ENCODE data around the gene LECT2.

The LECT2 gene

GRCh38 chr5:135977375-135977928 lies 22.7 kb upstream of the LECT2 start:
- no peak for DNase-seq

DNA sequence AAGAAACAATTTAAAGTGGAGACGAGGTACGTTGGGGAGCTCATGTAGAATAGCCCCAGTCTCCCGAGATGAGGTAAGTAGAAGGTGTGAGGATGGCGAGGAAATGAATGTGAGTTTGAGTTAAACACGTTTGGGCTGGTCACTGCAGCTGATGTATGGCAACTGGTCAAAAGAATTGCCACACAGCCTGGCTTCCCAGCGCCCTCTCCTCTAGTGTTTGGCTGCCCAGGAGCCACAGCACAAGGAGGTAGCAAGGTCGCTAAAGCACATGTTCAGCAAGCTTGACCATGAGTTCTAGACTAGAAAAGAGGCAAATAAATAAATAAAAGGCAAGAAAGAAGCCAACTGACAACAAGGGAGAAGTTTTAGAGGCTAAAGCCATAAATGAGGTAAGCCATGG lies 21.4 kb upstream of the LECT2 start:
- no peak for DNase-seq

- no peak for DNase-seq
Observed at GRCh38 chr5:135975122-135975521, 20.3 kb upstream of the LECT2 start.

DNA sequence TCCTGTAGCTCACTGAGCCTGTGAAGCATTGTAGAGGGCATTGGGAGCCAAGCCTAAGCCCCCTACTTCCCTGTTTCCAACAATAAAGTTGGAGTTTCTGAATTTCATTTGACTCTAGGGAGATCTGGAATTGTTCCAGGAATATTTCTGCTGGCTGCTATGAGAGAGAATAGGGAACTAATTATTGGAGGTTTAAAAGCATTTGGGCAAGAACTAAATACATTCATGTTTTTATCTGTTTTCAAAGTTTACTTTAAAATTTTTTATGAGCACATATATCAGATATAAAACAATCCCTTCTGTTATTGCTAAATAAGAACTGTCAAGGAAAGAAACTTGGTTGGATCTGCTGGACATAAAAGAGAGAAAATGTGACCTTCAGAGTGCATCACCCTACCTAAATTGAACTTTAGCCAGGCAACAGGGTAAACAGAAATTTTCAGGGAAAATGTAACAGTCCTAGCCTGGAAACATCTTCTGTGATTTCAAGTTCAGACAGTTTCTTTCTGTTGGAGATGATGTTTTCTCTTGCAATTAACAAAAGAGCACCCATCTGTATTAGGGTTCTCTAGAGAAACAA lies 19.3 kb upstream of the LECT2 start:
- DNase-seq, result no peak

DNA sequence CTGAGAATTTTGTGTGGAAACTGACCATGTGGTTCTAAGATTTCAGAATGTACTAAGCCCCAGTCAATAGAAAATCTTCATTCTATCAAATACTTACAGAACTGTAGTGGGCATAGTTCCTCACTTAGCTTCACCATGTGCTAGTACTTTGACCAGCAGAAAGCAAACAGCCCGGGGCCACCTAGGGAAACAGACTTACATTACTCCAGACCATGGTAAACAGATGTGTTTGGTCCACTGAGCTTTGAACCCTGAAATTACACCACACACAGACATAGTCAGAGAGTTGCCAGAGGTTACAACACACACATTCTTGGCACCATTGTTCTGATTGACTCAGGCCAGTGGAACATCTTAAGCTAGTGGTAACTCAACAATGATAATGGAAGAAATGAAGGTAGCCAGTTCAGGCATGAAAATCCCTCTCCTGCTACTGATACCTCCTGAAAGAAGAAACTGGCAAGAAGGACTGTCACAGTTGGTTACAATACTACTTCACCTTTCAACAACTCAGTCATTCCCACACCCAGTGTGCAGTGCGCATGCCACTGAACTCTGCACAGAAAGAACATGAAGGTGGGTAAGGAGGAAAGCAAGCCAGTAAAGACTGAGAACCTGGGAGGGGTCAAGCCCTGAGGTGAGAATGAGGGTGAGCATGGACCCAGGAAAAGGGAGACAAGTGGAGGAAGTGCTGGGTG lies 18.7 kb upstream of the LECT2 start:
- DNase-seq, result no peak

GRCh38 chr5:135971701-135972100 lies 16.9 kb upstream of the LECT2 start:
- DNase-seq, result no peak

GRCh38 chr5:135966790-135967189 lies 12.0 kb upstream of the LECT2 start:
- DNase-seq, result no peak

DNA sequence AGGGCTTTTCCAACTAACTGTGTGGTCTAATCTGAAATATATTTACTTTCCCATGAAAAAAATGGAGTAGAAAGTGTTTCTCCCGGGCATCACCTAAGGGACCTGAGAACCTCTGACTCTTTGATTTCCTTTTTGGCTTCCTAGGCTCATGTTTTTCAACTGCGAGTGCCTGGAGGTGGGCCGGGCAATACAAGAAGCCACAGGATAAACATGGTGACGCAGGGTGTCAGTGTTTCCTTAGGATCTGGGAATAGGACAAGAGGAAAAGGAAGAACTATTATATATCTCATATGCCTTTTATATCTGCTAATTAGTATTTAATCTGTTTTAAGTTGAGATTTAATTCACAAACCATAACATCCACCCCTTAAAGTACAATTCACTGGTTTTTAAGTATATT lies 11.4 kb upstream of the LECT2 start:
- no peak for DNase-seq

DNA sequence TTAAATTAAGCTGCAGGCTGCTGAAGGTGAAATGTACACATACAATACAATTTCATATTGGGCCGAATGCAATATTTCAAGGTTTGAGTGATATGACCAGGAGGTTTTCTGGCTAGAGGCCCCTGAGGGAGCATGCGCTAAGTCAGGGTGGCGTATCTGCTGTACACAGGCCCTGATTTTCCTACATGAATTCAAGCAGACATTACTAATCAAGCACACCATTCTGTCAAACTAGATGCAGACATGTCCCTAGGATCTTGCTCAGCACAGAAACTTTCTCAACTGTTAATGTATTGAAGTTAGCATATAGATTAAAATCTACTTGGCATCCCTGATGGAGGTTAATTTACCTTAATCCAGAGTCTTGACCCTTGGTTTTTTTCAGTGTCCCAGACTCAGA lies 10.7 kb upstream of the LECT2 start:
- no peak for DNase-seq

GRCh38 chr5:135964670-135965320 lies 10.0 kb upstream of the LECT2 start:
- DNase-seq, result no peak

DNA sequence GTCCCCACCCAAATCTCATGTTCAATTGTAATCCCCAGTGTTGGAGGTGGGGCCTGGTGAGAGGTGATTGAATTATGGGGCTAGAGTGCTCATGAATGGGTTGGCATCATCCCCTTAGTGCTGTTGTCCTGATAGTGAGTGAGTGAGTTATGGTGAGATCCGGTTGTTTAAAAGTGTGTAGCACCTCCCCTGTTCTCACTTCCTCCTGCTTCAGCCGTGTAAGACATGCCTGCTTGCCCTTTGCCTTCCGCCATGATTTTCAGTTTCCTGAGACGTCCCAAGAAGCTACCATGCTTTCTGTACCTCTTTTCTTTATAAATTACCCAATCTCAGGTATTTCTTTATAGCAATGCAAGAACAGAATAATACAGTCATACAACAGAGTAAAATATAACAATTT lies 742 bp upstream of the LECT2 start:
- no peak for DNase-seq

GRCh38 chr5:135953850-135954249 lies 933 bp downstream of the LECT2 start:
- DNase-seq, result no peak

DNA sequence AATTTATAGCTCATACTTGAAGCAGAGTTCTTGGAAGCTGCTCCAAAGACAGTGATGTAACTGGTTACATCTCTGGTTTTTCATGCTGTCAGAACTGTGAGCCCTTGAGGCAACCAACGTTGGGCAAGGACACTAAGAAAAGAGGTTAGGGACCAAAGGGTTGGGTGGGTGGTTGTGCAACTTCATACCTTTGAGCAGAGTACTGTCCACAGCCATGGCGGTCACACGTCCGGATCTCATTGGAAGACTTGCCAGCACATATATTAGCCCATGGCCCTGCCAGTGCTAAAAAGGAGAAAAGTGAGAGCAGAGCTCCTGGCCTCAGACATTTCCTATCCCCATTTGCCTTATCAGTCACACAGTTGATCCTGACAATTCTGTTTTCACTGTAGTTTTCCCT lies 2.1 kb downstream of the LECT2 start:
- no peak for DNase-seq

- no peak for DNase-seq
Observed at GRCh38 chr5:135951807-135952206, 3.0 kb downstream of the LECT2 start.

DNA sequence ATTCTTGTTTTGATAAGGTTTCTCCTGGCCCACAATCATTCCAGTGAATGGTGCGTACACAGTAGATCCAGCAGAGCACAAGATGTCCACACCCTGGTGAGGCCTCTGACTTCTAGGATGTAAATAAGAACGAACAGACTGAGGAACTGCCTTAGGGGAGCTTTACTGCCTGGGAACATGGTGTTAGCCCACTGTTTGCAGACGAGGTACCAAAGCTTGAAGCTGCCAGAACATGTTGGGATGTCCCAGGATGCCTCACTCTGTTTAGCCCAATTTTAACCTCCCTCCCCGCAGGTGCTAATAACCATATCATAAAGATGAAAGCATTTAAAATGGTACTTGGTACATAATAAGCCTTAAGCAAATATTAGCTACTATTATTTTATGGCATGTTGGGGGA lies 3.5 kb downstream of the LECT2 start:
- no peak for DNase-seq

GRCh38 chr5:135950611-135951010 lies 4.2 kb downstream of the LECT2 start:
- DNase-seq, result no peak

GRCh38 chr5:135944967-135945560 lies 9.7 kb downstream of the LECT2 start:
- peak; percentile 56 to 83 for DNase-seq

- DNase-seq, result no peak
Observed at GRCh38 chr5:135944564-135944963, 10.2 kb downstream of the LECT2 start.

GRCh38 chr5:135942202-135942771 lies 12.5 kb downstream of the LECT2 start:
- no peak for DNase-seq

DNA sequence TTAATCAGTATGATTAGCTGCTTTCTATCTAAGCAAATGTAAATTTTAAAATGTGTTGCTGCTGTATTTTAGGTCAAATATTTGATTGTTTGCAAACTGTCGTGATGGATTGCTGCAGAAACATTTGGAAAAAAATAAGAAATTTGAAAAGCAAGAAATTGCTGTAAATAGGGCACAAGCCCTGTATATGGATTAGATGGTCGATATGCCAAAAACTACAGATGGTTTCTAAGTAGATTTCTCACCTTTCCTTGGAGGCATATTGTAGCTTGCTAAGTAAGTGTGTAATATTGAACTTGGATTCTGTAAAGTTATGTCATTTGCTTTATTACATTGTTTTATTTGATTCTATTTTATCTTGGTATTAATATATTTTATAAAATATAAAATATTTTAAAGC lies 13.1 kb downstream of the LECT2 start:
- DNase-seq, result no peak

DNA sequence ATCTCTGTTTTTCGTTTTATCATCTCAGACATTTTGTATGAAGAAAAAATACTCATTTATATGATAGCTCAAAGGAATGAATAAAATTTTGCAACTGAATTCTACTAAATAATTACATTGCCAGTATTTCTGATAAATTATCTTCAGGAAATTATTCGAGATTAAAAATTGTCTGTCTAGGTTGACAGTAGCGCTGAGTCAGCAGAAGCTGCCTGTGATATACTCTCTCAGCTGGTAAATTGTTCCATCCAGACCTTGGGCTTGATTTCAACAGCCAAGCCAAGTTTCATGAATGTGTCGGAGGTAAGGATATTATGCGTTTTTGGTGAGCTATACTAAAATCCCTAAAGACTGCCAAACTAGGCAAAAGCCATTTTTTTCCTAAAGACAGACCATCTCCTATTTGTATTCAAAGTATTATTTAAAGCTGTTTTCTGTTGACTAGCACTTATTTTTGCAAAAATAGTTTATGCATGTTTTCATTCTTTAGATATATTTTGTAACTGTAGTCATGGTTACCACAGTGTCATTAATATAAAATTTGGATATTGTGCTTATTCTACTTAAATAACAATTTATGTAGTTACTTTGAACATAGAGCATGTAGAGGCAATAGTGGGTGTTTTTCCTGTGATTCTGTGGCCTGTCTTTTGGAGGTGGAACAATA lies 17.4 kb downstream of the LECT2 start:
- DNase-seq, result peak in 1 of 2 experiments; percentile 5

DNA sequence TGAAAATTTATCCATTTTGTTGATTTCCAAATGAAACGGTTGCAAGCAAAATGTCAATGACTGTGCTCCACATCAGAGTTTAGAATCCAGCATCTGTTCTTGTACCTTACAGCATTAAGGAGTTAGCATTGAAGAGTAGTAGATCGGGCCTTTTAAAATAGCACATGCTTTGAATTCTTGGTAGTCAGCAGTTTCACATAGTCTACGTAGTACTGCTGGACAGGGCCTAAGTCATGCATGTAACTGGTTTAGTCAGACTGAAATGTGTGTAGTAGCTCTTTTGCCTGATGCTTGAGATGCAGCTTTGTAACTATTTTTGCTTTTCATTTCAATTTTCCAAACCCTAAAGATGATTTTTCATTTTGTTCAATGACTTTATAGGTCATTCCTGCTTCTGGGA lies 19.8 kb downstream of the LECT2 start:
- DNase-seq, result no peak

GRCh38 chr5:135930949-135931295 lies 23.9 kb downstream of the LECT2 start:
- no peak for DNase-seq
